SK-N-SH treated with all-trans-retinoic acid at 6 μM for 48 hours (cell line): Measurements from ENCODE around the gene NDUFS4.

ENCODE experiments used
- ATAC-seq: fragments of 200-7000 bp; cut with Tn5 transposase; 3 replicates; pipeline ENCODE4 v1.9.1; 2020; ENCODE audit warnings: mild to moderate bottlenecking, moderate library complexity
- ARNTL ChIP-seq: fragments of 450-650 bp; formaldehyde crosslinking; IDR thresholded peaks from 2 replicates; pipeline ENCODE4 v1.5.0; 2020; ENCODE audit warnings: low read depth, mild to moderate bottlenecking, moderate library complexity, borderline replicate concordance
- ESRRG ChIP-seq: fragments of 250-450 bp; sonication (Bioruptor Pico); IDR thresholded peaks from 2 replicates; pipeline ENCODE4 v1.6.1; 2021; ENCODE audit warnings: mild to moderate bottlenecking
- GLIS3 ChIP-seq: fragments of 250-450 bp; sonication (Bioruptor Pico); IDR thresholded peaks from 2 replicates; pipeline ENCODE4 v1.5.0; 2020; ENCODE audit warnings: mild to moderate bottlenecking, moderate library complexity
- OSR1 ChIP-seq: fragments of 250-450 bp; sonication (Bioruptor Pico); IDR thresholded peaks from 2 replicates; pipeline ENCODE4 v1.8.0; 2022; ENCODE audit warnings: moderate library complexity, mild to moderate bottlenecking, inconsistent platforms
- TCF4 ChIP-seq: fragments of 250-450 bp; sonication (Bioruptor Pico); IDR thresholded peaks from 2 replicates; pipeline ENCODE4 v1.8.0; 2021; ENCODE audit warnings: mild to moderate bottlenecking, moderate library complexity, borderline replicate concordance
- ZC3H10 ChIP-seq: fragments of 250-450 bp; sonication (Bioruptor Pico); IDR thresholded peaks from 2 replicates; pipeline ENCODE4 v1.5.1; 2021; ENCODE audit warnings: mild to moderate bottlenecking, moderate library complexity
- ZFP3 ChIP-seq: fragments of 250-450 bp; sonication (Bioruptor Pico); IDR thresholded peaks from 2 replicates; pipeline ENCODE4 v1.5.0; 2020; ENCODE audit warnings: mild to moderate bottlenecking, moderate library complexity
- ZNF8 ChIP-seq: fragments of 450-650 bp; formaldehyde crosslinking; IDR thresholded peaks from 2 replicates; pipeline ENCODE4 v1.5.0; 2020; ENCODE audit warnings: mild to moderate bottlenecking, moderate library complexity
- TF ChIP-seq, protein P1 (sequence below): fragments of 250-450 bp; sonication (Bioruptor Pico); IDR thresholded peaks from 2 replicates; pipeline ENCODE4 v1.5.1; 2021; ENCODE audit warnings: mild to moderate bottlenecking, moderate library complexity

Gene NDUFS4

GRCh38 chr5:53726121-53726520 lies 165.7 kb downstream of the NDUFS4 start:
- TF ChIP-seq TCF4 (CRISPR knock-in tag), result no peak
- no peak for TF ChIP-seq ZFP3 (CRISPR knock-in tag)
- TF ChIP-seq GLIS3 (CRISPR knock-in tag), result no peak
- no peak for TF ChIP-seq ZC3H10 (CRISPR knock-in tag)
- TF ChIP-seq ARNTL (CRISPR knock-in tag), result no peak
- TF ChIP-seq OSR1 (CRISPR knock-in tag), result no peak
- ATAC-seq, result no peak

DNA sequence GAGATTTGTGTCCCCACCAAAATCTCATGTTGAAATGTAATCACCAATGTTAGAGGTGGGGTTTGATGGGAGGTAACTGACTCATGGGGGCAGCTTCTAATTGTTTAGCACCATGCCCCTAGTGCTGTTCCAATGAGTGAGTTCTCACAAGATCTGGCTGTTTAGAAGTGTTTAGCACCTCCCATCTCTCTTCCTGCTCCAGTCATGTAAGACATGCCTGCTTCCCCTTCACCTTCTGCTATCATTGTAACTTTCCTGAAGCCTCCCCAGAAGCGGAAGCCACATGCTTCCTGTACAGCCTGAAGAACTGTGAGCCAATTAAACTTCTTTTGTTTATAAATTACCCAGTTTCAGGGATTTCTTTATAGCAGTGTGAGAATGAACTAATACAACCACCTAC lies 170.5 kb downstream of the NDUFS4 start:
- TF ChIP-seq ZC3H10 (CRISPR knock-in tag), result no peak
- TF ChIP-seq GLIS3 (CRISPR knock-in tag), result no peak
- TF ChIP-seq ZNF8 (CRISPR knock-in tag), result no peak
- TF ChIP-seq, protein P1, sequence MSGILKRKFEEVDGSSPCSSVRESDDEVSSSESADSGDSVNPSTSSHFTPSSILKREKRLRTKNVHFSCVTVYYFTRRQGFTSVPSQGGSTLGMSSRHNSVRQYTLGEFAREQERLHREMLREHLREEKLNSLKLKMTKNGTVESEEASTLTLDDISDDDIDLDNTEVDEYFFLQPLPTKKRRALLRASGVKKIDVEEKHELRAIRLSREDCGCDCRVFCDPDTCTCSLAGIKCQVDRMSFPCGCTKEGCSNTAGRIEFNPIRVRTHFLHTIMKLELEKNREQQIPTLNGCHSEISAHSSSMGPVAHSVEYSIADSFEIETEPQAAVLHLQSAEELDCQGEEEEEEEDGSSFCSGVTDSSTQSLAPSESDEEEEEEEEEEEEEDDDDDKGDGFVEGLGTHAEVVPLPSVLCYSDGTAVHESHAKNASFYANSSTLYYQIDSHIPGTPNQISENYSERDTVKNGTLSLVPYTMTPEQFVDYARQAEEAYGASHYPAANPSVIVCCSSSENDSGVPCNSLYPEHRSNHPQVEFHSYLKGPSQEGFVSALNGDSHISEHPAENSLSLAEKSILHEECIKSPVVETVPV, result no peak
- TF ChIP-seq ESRRG (CRISPR knock-in tag), result no peak

More for the DNA sequence above, 170.5 kb downstream of the NDUFS4 start:
- no peak for ATAC-seq
